Fibroblast of pulmonary artery (primary cell): Measurements from ENCODE around the gene AFAP1L1.
A peak's percentile ranks its signal among the peaks of the same experiment; 100 is the strongest.

ENCODE experiments used
- DNase-seq: peaks from one replicate; pipeline ENCODE4 v3.0.0-alpha.2; 2010; ENCODE audit warnings: low read depth
- H3K4me3 ChIP-seq: replicated peaks from 2 replicates; pipeline ENCODE4 v1.5.1; 2011; ENCODE audit warnings: low read depth, mild to moderate bottlenecking, control low read depth, low read length, moderate library complexity
- CTCF ChIP-seq: IDR thresholded peaks from 2 replicates; pipeline ENCODE4 v1.5.1; 2011; ENCODE audit warnings: mild to moderate bottlenecking, control low read depth, low read length, inconsistent platforms; ENCODE audit errors: missing control alignments

The AFAP1L1 gene

GRCh38 chr5:149355688-149356087, 84.0 kb downstream of the AFAP1L1 start:
- no peak for DNase-seq
- no peak for TF ChIP-seq CTCF
- no peak overlapping the region for H3K4me3 ChIP-seq

- no peak for TF ChIP-seq CTCF
- no peak for DNase-seq
- H3K4me3 ChIP-seq: no peak overlapping the region
Measured at GRCh38 chr5:149356391-149356790, 84.7 kb downstream of the AFAP1L1 start.

GRCh38 chr5:149357370-149358293, 86.0 kb downstream of the AFAP1L1 start, which contains the start of gene PCYOX1L:
Gene PCYOX1L, plus strand, starts transcription at chr5:149358046. Its CDS starts 23 bp downstream, at chr5:149358069.
- peak within 1 kb of the TSS; percentile 75 for H3K4me3 ChIP-seq
- peak; percentile 95 for DNase-seq
- no peak for TF ChIP-seq CTCF

- peak overlapping the region; percentile 75 for H3K4me3 ChIP-seq
- no peak for TF ChIP-seq CTCF
- no peak for DNase-seq
Measured at GRCh38 chr5:149358294-149358651, 86.6 kb downstream of the AFAP1L1 start.

GRCh38 chr5:149358868-149359495, 87.3 kb downstream of the AFAP1L1 start:
- no peak for TF ChIP-seq CTCF
- no peak for DNase-seq
- peak overlapping the region; percentile 75 for H3K4me3 ChIP-seq

- H3K4me3 ChIP-seq: no peak overlapping the region
- no peak for TF ChIP-seq CTCF
- DNase-seq: no peak
Measured at GRCh38 chr5:149360272-149360671, 88.6 kb downstream of the AFAP1L1 start.
